Upper lobe of left lung (tissue), 4 donors: ENCODE measurements around the gene ATP1A2.
A peak's percentile ranks its signal among the peaks of the same experiment; 100 is the strongest.

Source experiments
- POLR2A ChIP-seq, 4 donors: fragments of 450-650 bp; IDR thresholded peaks; one replicate each; pipeline ENCODE4 v1.5.1; 2016 to 2017; ENCODE audit warnings: antibody characterized with exemption in 4 of 4, mild to moderate bottlenecking in 2 of 4
- TF ChIP-seq, protein P1 (sequence below), 6 experiments: fragments of 450-650 bp in 4 of 6; fragments of 200-600 bp in 2 of 6; sonication (generic) in 2 of 6; IDR thresholded peaks; one replicate each; pipeline ENCODE4 v1.5.1; 2016 to 2019; ENCODE audit warnings: antibody characterized with exemption in 6 of 6

DNA sequence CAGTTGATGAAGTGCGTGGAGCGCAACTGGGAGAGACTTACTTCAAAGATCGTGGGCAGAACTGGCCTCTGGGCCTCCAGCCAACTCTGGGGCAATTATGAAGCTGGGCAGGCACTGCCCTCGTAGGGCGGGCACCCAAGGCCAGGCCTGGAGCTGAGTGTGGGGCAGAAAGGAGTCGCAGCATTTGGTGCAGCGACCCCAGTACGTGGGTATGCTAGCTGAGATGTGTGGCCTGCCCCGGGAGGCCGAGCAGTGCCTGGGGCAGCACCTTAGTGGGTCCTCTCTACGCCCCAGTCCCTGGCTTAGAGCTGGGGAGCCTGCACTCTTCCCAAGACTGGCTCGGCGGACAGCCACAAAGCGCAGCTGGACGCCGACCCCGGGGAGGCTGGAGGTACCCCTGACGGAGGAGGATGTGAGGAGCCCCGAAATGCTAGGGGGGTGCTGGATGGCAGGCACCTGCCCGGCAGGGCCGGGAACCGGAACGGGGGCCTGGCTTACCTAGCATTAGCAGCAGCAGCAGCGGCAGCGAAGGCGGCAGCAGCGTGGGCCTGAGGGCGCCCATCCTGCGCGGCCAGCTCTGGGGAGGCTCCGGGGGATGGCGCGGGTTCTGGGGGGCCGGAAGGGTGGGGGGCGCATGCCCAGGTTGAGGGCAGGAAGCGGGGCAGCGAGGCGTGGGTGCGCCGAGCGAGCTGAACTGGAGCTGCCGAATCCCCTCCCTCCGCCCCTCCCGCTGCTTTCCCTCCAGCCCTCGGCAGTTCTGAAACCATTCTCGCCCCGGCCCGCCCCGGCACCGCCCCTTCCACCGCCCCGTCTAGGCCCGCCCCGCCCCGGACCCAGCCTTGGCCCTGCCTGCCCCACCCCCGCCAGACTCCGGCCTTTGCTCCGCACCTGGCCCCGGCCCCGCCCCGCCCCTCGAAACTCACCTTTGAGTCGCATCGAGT lies 17.4 kb upstream of the ATP1A2 start, which contains the start of gene IGSF8:
- TF ChIP-seq, protein P1, sequence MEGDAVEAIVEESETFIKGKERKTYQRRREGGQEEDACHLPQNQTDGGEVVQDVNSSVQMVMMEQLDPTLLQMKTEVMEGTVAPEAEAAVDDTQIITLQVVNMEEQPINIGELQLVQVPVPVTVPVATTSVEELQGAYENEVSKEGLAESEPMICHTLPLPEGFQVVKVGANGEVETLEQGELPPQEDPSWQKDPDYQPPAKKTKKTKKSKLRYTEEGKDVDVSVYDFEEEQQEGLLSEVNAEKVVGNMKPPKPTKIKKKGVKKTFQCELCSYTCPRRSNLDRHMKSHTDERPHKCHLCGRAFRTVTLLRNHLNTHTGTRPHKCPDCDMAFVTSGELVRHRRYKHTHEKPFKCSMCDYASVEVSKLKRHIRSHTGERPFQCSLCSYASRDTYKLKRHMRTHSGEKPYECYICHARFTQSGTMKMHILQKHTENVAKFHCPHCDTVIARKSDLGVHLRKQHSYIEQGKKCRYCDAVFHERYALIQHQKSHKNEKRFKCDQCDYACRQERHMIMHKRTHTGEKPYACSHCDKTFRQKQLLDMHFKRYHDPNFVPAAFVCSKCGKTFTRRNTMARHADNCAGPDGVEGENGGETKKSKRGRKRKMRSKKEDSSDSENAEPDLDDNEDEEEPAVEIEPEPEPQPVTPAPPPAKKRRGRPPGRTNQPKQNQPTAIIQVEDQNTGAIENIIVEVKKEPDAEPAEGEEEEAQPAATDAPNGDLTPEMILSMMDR (IDR thresholded peaks at IDR 0.05): no peak
- peak in 2 of 4 donors; percentile 22 to 43 for TF ChIP-seq POLR2A (IDR thresholded peaks at IDR 0.05)
